DOHH2 (cell line): ENCODE data around the gene STK11.

ENCODE experiments used
- H3F3A ChIP-seq: fragments of 200-600 bp; sonication (generic), shearing (Covaris generic); 2 replicates; pipeline ENCODE4 v1.6.0; 2016; ENCODE audit warnings: antibody characterized with exemption, mild to moderate bottlenecking; ENCODE audit not compliant: control insufficient read depth, insufficient read depth
- H3K27ac ChIP-seq: fragments of 200-600 bp; sonication (generic); 2 replicates; pipeline ENCODE4 v1.5.1; 2014; ENCODE audit warnings: low read depth, mild to moderate bottlenecking, low read length, moderate library complexity
- H3K27me3 ChIP-seq: fragments of 200-600 bp; sonication (generic); 2 replicates; pipeline ENCODE4 v1.6.1; 2014; ENCODE audit warnings: mild to moderate bottlenecking, low read length, mixed read lengths; ENCODE audit not compliant: control insufficient read depth
- H3K36me3 ChIP-seq: fragments of 200-600 bp; sonication (generic); 2 replicates; pipeline ENCODE4 v1.6.1; 2014; ENCODE audit warnings: mild to moderate bottlenecking, low read length, moderate library complexity, mixed read lengths; ENCODE audit not compliant: control insufficient read depth
- H3K4me1 ChIP-seq: fragments of 200-600 bp; sonication (generic); 2 replicates; pipeline ENCODE4 v1.6.1; 2014; ENCODE audit warnings: mild to moderate bottlenecking, low read length, mixed read lengths; ENCODE audit not compliant: control insufficient read depth
- H3K4me2 ChIP-seq: fragments of 200-600 bp; sonication (generic); 2 replicates; pipeline ENCODE4 v1.6.0; 2014; ENCODE audit warnings: mild to moderate bottlenecking, low read length, moderate library complexity
- H3K4me3 ChIP-seq: fragments of 200-600 bp; sonication (generic); 2 replicates; pipeline ENCODE4 v1.5.1; 2014; ENCODE audit warnings: mild to moderate bottlenecking, low read length, mixed read lengths
- H3K79me2 ChIP-seq: fragments of 200-600 bp; sonication (generic); 2 replicates; pipeline ENCODE4 v1.6.1; 2014; ENCODE audit warnings: mild to moderate bottlenecking, low read length, mixed read lengths; ENCODE audit not compliant: control insufficient read depth
- H3K9me2 ChIP-seq: fragments of 200-600 bp; sonication (generic); replicated peaks from 2 replicates; pipeline ENCODE4 v1.6.1; 2014; ENCODE audit warnings: mild to moderate bottlenecking, low read length, mixed read lengths; ENCODE audit not compliant: control insufficient read depth
- H3K9me3 ChIP-seq: fragments of 200-600 bp; sonication (generic); 2 replicates; pipeline ENCODE4 v1.6.1; 2014; ENCODE audit warnings: antibody characterized with exemption, low read length, mixed read lengths; ENCODE audit not compliant: control insufficient read depth, insufficient read depth
- H4K20me1 ChIP-seq: fragments of 200-600 bp; sonication (generic); 2 replicates; pipeline ENCODE4 v1.6.0; 2014; ENCODE audit warnings: low read depth, mild to moderate bottlenecking, antibody characterized with exemption, low read length, moderate library complexity; ENCODE audit not compliant: control insufficient read depth, insufficient read depth
- CTCF ChIP-seq: fragments of 200-600 bp; sonication (generic); IDR thresholded peaks from one replicate; pipeline ENCODE4 v1.5.1; 2014; ENCODE audit warnings: antibody characterized with exemption, mild to moderate bottlenecking, low read depth, low read length; ENCODE audit not compliant: poor library complexity, severe bottlenecking
- EZH2phosphoT487 ChIP-seq: fragments of 200-600 bp; sonication (generic); IDR thresholded peaks from 2 replicates; pipeline ENCODE4 v1.6.1; 2017; ENCODE audit warnings: borderline replicate concordance, mild to moderate bottlenecking, antibody characterized with exemption, low read length, moderate library complexity, mixed read lengths

STK11 gene

GRCh38 chr19:1266916-1267476, 61.4 kb downstream of the STK11 start:
- Histone ChIP-seq H3K27me3 (no peaks in the 10 kb centered on the region; the same call in 1 of the 2 replicates), H3K4me2 (peak overlapping the region; percentile 95), H3K4me3 (peak overlapping the region; percentile 63), H3K4me1 (peaks cover 89% of the 10 kb centered on the region), H4K20me1 (peaks cover 19% of the 10 kb centered on the region), H3K9me3 (no peaks in the 10 kb centered on the region), H3K36me3 (peaks cover 34% of the 10 kb centered on the region), H3K79me2 (peaks cover 40% of the 10 kb centered on the region), H3K9me2 (no peaks in the 10 kb centered on the region), H3K27ac (peak overlapping the region; percentile 95), H3F3A (peaks cover 59% of the 10 kb centered on the region)
- TF ChIP-seq EZH2phosphoT487, result no peak
- TF ChIP-seq CTCF, result peak; percentile 98

- peaks cover 89% of the 10 kb centered on the region for H3K4me1 ChIP-seq
- H4K20me1 ChIP-seq, result peaks cover 19% of the 10 kb centered on the region
Observed at GRCh38 chr19:1267477-1268225, 62.1 kb downstream of the STK11 start.

GRCh38 chr19:1268226-1269064, 62.9 kb downstream of the STK11 start:
- H3K4me1 ChIP-seq, result peaks cover 87% of the 10 kb centered on the region
- peaks cover 61% of the 10 kb centered on the region for H3F3A ChIP-seq
- H4K20me1 ChIP-seq, result peaks cover 19% of the 10 kb centered on the region
- TF ChIP-seq EZH2phosphoT487, result no peak
- no peak for TF ChIP-seq CTCF
- no peaks in the 10 kb centered on the region for H3K9me2 ChIP-seq
- H3K79me2 ChIP-seq, result peaks cover 46% of the 10 kb centered on the region
- H3K4me2 ChIP-seq, result peak overlapping the region; percentile 95
- peak overlapping the region; percentile 2; the same call in 1 of the 2 replicates for H3K27ac ChIP-seq
- peak overlapping the region; percentile 97 for H3K4me3 ChIP-seq
- H3K36me3 ChIP-seq, result peaks cover 45% of the 10 kb centered on the region
- H3K27me3 ChIP-seq, result no peaks in the 10 kb centered on the region; the same call in 1 of the 2 replicates
- H3K9me3 ChIP-seq, result no peaks in the 10 kb centered on the region

More at GRCh38 chr19:1267477-1268225, 62.1 kb downstream of the STK11 start:
- no peaks in the 10 kb centered on the region for H3K9me2 ChIP-seq
- H3K27ac ChIP-seq, result peak overlapping the region; percentile 95
- peaks cover 40% of the 10 kb centered on the region for H3K79me2 ChIP-seq
- no peaks in the 10 kb centered on the region for H3K9me3 ChIP-seq
- H3K4me3 ChIP-seq, result peak overlapping the region; percentile 63
- no peak for TF ChIP-seq CTCF
- TF ChIP-seq EZH2phosphoT487, result no peak
- H3K36me3 ChIP-seq, result peaks cover 37% of the 10 kb centered on the region
- H3K4me2 ChIP-seq, result peak overlapping the region; percentile 95
- H3K27me3 ChIP-seq, result no peaks in the 10 kb centered on the region; the same call in 1 of the 2 replicates
- peaks cover 62% of the 10 kb centered on the region for H3F3A ChIP-seq
